ENCODE measurements around the gene SMARCA2. TPM values are rescaled to one million over a fixed set of nuclear protein-coding genes. Genes with fewer than 3 reads are reported as not detected.

SMARCA2 gene
- polyA plus RNA-seq, 1 donor from 2014 or later: 150 TPM

GRCh38 chr9:2027543-2028160 lies 12.5 kb downstream of the SMARCA2 start:
- H3K27me3 ChIP-seq (ENCODE audit: insufficient read depth, low read depth, low read length): no peaks in the 10 kb centered on the region
- no peaks in the 10 kb centered on the region for H4K20me1 ChIP-seq (ENCODE audit: insufficient read depth)
- TF ChIP-seq EP300 (conservative IDR thresholded peaks at IDR 0.05; ENCODE audit: poor library complexity, severe bottlenecking): no peak
- no peak for TF ChIP-seq POLR2AphosphoS5 (IDR thresholded peaks at IDR 0.05)
- TF ChIP-seq TAF1 (IDR thresholded peaks at IDR 0.05; ENCODE audit: low read depth): no peak
- no peak for TF ChIP-seq MXI1 (conservative IDR thresholded peaks at IDR 0.05; ENCODE audit: poor library complexity, severe bottlenecking)
- TF ChIP-seq RAD21 (conservative IDR thresholded peaks at IDR 0.05): no peak
- TF ChIP-seq, protein P1, sequence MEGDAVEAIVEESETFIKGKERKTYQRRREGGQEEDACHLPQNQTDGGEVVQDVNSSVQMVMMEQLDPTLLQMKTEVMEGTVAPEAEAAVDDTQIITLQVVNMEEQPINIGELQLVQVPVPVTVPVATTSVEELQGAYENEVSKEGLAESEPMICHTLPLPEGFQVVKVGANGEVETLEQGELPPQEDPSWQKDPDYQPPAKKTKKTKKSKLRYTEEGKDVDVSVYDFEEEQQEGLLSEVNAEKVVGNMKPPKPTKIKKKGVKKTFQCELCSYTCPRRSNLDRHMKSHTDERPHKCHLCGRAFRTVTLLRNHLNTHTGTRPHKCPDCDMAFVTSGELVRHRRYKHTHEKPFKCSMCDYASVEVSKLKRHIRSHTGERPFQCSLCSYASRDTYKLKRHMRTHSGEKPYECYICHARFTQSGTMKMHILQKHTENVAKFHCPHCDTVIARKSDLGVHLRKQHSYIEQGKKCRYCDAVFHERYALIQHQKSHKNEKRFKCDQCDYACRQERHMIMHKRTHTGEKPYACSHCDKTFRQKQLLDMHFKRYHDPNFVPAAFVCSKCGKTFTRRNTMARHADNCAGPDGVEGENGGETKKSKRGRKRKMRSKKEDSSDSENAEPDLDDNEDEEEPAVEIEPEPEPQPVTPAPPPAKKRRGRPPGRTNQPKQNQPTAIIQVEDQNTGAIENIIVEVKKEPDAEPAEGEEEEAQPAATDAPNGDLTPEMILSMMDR (IDR thresholded peaks at IDR 0.05; ENCODE audit: poor library complexity, severe bottlenecking): no peak
- no peak for TF ChIP-seq EZH2 (IDR thresholded peaks at IDR 0.05; ENCODE audit: borderline replicate concordance, insufficient read depth, low read length, poor library complexity, severe bottlenecking)
- H3K9ac ChIP-seq (ENCODE audit: low read length): no peak overlapping the region
- no peaks in the 10 kb centered on the region for H3K79me2 ChIP-seq (replicated peaks; ENCODE audit: insufficient read depth, low read length)
- no peak overlapping the region for H3K4me3 ChIP-seq (ENCODE audit: low read length)
- H3K27ac ChIP-seq (ENCODE audit: low read length): no peak overlapping the region
- H3F3A ChIP-seq (ENCODE audit: insufficient read depth, low read length, poor library complexity, severe bottlenecking): no peaks in the 10 kb centered on the region
- H3K4me2 ChIP-seq (ENCODE audit: low read length): no peak overlapping the region
- peaks cover 5% of the 10 kb centered on the region for H3K36me3 ChIP-seq (ENCODE audit: insufficient read depth, low read length)
- no peaks in the 10 kb centered on the region for H3K9me3 ChIP-seq (ENCODE audit: low read length)
- no peaks in the 10 kb centered on the region for H3K9me2 ChIP-seq (ENCODE audit: insufficient read depth, low read length)
- H2AFZ ChIP-seq (ENCODE audit: low read depth, low read length): no peak overlapping the region

GRCh38 chr9:2028888-2029287 lies 13.7 kb downstream of the SMARCA2 start:
- H3K4me2 ChIP-seq (ENCODE audit: low read length): no peak overlapping the region
- no peak overlapping the region for H2AFZ ChIP-seq (ENCODE audit: low read depth, low read length)
- no peaks in the 10 kb centered on the region for H3K9me2 ChIP-seq (ENCODE audit: insufficient read depth, low read length)
- no peaks in the 10 kb centered on the region for H3K9me3 ChIP-seq (ENCODE audit: low read length)
- no peak overlapping the region for H3K9ac ChIP-seq (ENCODE audit: low read length)
- H3K27me3 ChIP-seq (ENCODE audit: insufficient read depth, low read depth, low read length): no peaks in the 10 kb centered on the region
- H3F3A ChIP-seq (ENCODE audit: insufficient read depth, low read length, poor library complexity, severe bottlenecking): no peaks in the 10 kb centered on the region
- H3K4me3 ChIP-seq (ENCODE audit: low read length): no peak overlapping the region
- no peaks in the 10 kb centered on the region for H4K20me1 ChIP-seq (ENCODE audit: insufficient read depth)
- H3K27ac ChIP-seq (ENCODE audit: low read length): no peak overlapping the region
- peaks cover 8% of the 10 kb centered on the region for H3K36me3 ChIP-seq (ENCODE audit: insufficient read depth, low read length)
- TF ChIP-seq, protein P1 (IDR thresholded peaks at IDR 0.05; ENCODE audit: poor library complexity, severe bottlenecking): no peak
- TF ChIP-seq POLR2AphosphoS5 (IDR thresholded peaks at IDR 0.05) (no peak), SMC3 (conservative IDR thresholded peaks at IDR 0.05; ENCODE audit: poor library complexity) (no peak), REST (IDR thresholded peaks at IDR 0.05; ENCODE audit: borderline replicate concordance) (no peak), RAD21 (conservative IDR thresholded peaks at IDR 0.05) (no peak)
- no peaks in the 10 kb centered on the region for H3K79me2 ChIP-seq (replicated peaks; ENCODE audit: insufficient read depth, low read length)
